Stimulated activated CD4-positive, alpha-beta T cell treated with anti-CD3 and anti-CD28 coated beads, Interleukin-12 subunit alpha, Interleukin-12 subunit beta, amount 100 ng/mL, for 4 hours (primary cell): Measurements from ENCODE around the gene KLHDC7B.

Source experiments
- DNase-seq: peaks from one replicate; pipeline ENCODE4 v3.0.0-alpha.2; 2020

The KLHDC7B gene

DNA sequence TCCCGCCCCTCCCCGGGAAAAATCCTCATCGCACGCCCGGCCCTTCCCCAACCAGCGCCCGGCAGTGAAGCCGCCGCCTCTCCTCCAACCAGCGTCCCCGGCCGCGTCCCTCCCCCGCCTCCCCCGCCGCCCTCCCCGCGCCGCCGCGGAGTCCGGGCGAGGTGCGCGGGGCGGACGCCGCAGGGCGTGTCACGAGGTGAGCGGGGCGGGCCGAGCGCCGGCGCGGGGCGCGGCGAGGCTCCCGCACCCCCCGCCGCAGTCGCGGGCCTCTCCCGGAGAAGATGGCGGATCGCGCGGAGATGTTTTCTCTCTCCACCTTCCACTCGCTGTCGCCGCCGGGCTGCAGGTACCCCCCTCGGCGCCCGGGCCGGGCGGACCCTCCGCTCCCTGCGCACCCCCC lies 54.8 kb downstream of the KLHDC7B start, which contains the start of gene MAPK8IP2:
Gene MAPK8IP2 (plus strand): TSS at position 256 of the 400 bp plus-strand sequence. CDS start 26 bp downstream, at position 282.
- no peak for DNase-seq
